Measurements from ENCODE around the gene TLCD5. TPM values are rescaled to one million over a fixed set of nuclear protein-coding genes. Genes with fewer than 3 reads are reported as not detected.

The TLCD5 gene
- total RNA-seq, 1 donor from 2014 or later, result 7.2 TPM

DNA sequence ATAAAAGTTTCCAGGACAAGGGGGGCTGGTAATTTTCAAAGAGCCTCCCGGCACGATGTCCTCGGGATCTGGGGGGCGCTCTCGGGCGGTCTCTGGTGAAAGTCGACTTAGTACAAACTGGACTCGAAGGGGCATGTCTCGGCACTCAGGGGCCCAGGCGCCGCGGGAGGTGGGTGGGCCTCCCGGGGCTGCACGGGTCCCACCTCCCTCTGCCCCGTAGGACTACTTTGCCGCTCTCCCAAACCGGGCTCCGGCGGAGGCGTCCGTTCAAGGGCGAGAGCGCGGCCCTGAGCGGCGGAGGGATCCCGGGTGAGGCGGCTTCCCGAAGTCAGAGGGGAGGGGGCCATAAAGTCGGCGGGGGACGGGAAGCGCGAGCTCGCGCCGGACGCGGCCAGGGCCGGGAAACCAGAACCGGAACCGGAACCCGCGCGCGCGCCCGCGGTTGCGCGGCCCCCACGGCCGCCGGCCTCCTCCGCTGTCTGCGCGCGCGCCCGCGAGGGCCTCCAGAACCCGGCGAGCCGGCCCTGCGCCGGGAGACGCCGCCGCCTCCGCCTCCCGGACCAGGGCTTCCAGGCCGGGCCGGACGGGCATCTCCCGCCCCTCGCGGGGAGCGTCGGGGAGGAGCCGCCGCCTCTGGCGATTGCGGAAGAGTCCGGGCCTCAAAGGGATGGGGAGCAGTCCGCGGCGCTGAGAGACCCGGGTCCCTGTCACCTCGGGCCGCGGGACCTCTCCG lies 11.0 kb downstream of the TLCD5 start, which contains the start of gene ARHGEF12:
ARHGEF12 (plus strand) TSS at position 506 of the 733 bp plus-strand sequence. CDS start 831 bp downstream, outside the sequence.
- no peak for DNase-seq (ENCODE audit: extremely low read depth, low read depth, low spot score)

DNA sequence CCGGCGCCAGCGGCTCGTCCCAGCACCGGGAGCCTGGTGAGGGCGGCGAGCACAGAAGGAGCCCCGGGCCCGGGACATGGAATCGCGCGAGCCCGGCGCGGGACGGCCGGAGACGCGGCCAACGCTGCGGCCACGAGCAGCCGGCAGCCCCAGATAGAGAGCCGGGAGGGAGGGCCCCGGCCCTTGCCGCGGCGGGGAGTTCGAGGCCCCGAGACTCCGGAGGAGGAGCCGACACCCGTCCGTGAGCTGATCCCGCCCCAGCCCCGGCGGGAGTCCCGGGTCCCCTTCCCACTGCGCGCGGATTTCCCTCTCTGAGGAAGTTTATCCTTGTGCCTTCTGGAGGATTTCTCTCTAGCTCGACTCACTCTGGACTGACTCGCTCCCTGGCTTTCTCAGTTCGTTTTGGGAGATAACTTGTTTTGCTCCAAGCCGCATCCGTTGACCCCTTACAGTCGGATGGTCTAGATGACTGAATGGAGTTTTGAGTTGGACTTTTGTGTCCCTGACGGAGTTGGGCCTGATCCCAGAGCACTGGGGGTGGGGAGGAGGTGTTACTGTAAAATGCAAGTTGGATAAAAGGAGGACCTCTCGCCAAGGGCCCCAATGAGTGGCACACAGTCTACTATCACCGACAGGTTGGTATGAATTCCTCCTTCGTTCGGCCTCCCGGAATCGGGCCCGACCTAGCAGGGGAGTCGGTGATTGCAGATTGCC lies 11.7 kb downstream of the TLCD5 start:
- no peak for DNase-seq (ENCODE audit: extremely low read depth, low read depth, low spot score)

DNA sequence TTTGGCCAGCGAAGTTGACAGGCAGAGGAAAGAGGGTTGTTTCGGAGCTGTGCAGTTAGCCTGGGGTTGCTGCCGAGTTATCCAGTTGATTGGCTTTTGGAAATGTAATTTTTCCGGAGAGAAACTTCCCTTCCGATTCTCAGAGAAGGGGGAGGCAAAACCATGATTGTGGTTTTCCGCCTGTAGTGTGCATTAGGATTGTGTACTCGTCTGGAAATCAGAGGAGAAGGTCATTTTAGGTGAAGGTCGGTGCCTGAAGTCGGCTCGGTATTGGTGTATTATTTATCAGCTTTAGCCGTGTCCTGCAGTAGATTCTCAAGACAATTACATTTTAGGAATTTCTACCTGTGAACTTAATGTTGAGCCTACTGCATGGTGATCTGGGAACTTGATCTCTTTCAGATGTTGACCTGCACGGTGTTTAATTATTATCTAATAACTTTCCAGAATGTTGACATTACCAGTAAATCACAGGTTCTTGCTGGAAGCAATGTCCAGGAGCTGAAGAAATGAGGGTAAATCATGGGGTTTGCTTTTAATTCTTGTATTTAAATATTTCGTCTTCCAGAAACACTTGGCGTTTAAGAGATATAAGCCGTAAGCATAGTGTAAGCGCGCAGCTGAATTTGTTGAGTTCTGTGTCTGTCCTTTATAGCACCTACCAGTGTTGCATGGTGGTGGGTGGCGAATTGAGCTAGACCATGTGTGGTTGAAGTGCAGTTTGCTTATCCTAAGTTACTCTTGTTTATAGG lies 12.4 kb downstream of the TLCD5 start:
- DNase-seq (ENCODE audit: extremely low read depth, low read depth, low spot score), result no peak

DNA sequence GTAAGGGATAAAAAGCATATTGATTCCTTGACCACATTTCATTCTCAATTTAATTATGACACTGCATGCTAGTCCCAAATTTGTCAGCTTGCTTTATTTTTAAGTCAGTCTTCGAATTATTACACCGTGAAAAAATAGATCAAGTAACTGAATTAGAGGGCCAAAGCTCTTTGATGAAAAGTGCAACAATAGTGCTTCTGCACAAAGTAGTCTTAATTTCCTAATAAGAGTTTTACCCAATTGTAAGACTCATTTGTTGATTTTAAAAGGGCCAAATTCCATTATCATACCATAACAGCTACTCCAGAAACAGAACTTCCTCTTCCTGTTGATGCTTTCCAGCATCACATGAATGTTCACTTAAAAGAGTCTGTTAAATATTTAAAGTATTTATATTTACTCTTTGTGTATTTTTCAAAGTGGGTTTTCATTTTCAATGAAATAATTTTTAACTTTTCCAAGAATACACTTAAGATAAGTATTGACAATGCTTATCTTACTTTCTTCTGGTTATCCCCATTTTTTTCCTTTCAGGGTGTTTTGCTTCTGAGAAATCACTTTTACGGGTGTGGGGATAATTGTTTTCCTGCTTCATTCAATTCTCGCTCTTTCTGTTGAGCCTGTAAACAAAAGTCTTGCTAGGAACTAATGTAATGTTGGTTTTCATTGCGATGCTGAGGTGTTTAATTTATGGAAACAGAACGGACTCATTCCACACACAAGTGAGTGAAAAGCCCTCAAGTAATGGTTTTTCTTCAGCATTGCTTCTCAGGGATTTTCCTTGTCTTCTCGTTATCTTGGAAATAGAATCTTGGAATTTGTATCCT lies 13.2 kb downstream of the TLCD5 start:
- no peak for DNase-seq (ENCODE audit: extremely low read depth, low read depth, low spot score)

DNA sequence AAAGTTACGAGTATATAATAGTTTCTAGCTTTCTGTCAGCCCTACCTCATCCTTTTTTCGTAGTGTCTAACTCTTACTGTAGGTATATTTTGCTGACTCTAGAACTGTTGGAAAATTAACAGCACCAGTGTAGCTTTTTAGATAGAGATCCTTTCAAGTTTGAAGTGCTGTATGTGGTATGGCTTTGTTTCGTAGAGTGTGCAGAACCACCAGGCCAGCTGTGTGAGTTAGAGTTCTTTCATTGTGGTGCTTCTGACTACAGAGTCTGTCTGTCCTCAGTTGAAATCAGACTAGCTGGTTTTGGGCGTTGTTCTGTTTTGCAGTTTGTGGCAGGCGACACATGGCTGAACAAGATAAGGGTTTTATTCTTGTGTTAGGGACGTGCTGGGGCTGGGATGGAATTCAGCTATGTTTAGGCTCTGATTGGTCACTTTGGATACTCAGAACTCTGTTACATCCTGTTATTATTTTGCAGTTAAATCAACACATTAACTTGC lies 14.3 kb downstream of the TLCD5 start:
- DNase-seq (ENCODE audit: extremely low read depth, low read depth, low spot score), result no peak

DNA sequence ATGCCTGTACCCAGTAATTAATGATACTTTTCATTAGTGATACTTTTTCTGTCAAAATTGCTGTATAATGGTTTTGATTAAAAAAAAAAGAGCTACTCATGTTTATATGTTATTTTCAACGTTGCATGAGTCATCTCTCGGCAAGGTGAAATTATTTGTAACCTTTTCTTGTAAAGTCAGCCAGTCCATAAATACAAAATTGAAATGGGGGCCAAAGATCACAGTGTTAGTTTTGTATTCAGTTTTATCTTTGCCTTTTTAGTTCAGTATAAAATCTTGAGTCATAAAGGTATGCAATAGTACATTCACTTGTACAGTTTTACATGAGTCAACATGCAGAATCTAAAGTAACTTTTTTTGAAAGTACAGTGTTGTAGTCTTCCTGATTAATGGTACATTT lies 15.4 kb downstream of the TLCD5 start:
- DNase-seq (ENCODE audit: extremely low read depth, low read depth, low spot score), result no peak

DNA sequence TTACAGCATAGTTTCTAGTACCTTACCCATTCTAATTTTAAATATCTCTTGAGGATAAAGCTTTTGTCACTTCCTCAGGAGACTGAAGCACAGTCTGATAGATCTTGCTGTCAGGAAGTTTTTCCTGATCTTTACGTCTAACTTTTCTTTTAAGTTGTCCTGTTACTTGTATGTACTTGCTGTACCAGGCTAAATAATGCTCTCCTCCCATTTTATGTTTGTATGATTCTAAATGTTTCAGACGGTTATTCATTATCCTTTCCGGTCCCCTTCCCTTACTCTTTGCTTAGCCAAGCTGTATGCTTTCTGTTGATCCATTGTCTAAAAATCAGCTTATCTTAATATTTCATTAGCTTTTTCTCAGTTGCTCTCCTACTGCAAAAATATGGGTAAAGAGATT lies 17.1 kb downstream of the TLCD5 start:
- DNase-seq (ENCODE audit: extremely low read depth, low read depth, low spot score), result no peak

DNA sequence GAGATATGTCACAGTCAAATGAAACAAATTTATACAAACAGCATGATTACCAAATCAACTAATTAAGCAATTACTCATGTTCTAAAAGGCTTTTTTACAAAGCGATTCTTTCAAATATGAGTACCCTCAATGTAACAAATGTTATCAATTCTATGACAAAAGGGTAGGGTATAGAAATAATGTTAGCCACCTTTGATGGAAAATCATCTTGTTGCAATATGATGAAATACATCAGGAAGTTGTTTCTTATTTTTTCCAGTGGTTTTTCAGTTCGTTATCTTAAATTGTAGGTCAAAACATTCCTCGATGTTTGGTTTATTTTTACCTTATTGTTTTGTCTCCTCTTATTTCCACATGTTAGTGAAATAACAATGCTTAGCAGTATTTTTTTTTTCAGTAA lies 17.6 kb downstream of the TLCD5 start:
- DNase-seq (ENCODE audit: extremely low read depth, low read depth, low spot score), result no peak

DNA sequence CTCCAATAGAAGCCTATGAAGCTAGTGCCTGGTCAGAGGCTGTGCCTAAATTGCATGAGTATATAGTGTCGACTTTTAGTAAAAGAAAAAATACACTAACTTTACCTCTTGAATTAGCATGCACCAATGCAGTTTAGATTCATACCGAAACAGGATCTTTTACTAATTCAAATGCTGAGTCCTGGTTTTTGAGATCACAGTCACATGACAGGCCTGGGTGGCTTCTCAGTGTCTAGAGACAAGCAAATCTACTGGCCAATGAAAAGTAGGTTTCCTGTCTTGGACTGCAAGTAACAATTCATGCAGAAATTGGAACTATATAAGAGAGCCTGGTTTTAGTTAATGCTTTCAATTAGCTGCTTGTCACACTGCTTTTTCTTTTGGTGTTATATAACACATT lies 18.3 kb downstream of the TLCD5 start:
- DNase-seq (ENCODE audit: extremely low read depth, low read depth, low spot score), result no peak

DNA sequence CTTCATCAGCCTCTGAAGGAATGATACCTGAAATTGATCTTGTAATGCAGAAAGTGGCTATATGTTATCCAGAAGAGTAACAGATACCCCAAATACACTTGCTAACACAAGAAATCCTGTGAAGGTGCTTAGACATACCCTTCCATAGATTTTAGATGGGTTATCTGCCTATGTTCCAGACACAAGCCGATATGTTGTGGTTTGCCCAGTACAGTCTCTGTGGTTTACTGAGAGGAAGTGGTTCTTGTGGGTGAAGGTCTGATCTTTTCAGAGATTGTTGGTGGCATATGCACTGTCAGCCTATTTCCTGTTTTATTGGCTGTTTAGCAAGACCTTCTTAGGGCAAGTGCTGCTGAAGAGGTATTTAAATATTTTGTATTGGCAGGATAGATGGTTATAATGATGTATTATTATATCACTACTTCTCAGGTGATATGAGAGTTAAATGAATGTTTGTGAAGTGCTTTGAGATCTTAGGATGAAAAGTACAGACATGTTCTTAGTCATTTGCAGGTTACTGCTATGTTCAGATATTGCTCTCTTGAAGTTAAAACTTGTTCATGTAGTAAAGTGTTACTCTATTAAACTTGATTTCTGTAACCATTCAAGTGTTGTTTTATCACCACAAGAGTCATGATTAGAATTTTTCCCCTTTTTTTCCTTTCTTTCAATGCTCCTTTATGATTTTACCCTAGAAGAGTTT lies 19.4 kb downstream of the TLCD5 start:
- DNase-seq (ENCODE audit: extremely low read depth, low read depth, low spot score), result no peak

GRCh38 chr11:120346233-120346632 lies 21.1 kb downstream of the TLCD5 start:
- no peak for DNase-seq (ENCODE audit: extremely low read depth, low read depth, low spot score)

DNA sequence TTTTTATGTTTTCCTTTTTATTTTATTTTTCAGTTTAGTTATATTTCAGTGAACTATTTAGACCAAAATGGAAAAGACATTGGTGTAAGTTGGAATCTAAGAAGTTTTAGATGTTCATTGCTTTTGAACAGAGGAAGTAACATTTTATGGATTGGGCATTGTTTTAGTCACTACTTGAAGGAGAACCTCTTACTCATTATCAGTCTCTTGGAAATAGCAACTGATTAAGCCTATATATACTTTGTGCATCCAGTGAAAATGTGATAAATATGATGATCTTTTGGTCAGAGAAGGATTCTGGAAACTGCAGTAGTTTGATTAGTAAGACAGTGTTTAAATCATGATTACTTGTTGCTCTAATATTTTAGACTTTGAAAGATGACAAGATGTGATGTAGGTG lies 25.5 kb downstream of the TLCD5 start:
- DNase-seq (ENCODE audit: extremely low read depth, low read depth, low spot score), result no peak

GRCh38 chr11:120352405-120352804 lies 27.3 kb downstream of the TLCD5 start:
- DNase-seq (ENCODE audit: extremely low read depth, low read depth, low spot score), result no peak

- DNase-seq (ENCODE audit: extremely low read depth, low read depth, low spot score), result no peak
Measured at GRCh38 chr11:120354068-120354467, 29.0 kb downstream of the TLCD5 start.

DNA sequence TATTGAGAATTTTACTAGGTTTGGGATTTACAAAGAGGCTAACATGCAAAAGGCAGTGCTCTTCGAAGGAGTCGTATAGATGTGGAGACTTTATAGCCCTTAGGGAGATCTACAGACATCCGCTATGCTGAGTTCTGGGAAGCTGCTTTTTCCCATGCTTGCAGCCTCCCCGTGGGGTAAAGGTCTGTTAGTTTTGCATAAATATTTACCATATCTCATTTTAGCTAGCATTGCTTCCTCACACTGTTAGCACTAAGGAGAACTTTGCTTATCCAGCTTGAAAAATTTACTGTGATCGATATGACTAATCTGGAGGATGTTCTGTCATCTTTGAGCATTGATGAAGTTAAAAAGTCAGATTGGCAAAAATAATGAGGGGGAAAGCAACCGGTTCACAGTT lies 29.7 kb downstream of the TLCD5 start:
- DNase-seq (ENCODE audit: extremely low read depth, low read depth, low spot score), result no peak

DNA sequence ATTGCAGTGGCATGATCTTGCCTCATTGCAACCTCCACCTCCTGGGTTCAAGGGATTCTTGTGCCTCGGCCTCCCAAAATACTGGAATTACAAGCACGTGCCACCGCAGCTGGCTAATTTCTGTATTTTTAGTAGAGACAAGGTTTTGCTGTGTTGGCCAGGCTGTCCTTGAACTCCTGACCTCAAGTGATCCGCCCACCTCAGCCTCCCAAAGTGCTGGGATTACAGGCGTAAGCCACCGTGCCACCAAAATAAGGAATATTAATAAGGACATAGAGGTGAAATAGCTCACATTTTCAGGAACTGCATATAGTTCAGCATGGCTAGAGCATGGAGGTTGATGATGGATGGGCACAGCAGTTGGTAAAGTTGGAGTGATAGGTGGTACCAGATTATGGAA lies 32.5 kb downstream of the TLCD5 start:
- no peak for DNase-seq (ENCODE audit: extremely low read depth, low read depth, low spot score)

GRCh38 chr11:120358729-120359128 lies 33.6 kb downstream of the TLCD5 start:
- DNase-seq (ENCODE audit: extremely low read depth, low read depth, low spot score), result no peak

GRCh38 chr11:120363436-120363835 lies 38.3 kb downstream of the TLCD5 start:
- no peak for DNase-seq (ENCODE audit: extremely low read depth, low read depth, low spot score)

GRCh38 chr11:120365512-120365911 lies 40.4 kb downstream of the TLCD5 start:
- DNase-seq (ENCODE audit: extremely low read depth, low read depth, low spot score), result no peak

- DNase-seq (ENCODE audit: extremely low read depth, low read depth, low spot score), result no peak
Measured at GRCh38 chr11:120372296-120372695, 47.2 kb downstream of the TLCD5 start.

Data from glomerular endothelial cell (primary cell).